ENCODE data around the gene SERPINF2.

Gene SERPINF2

GRCh38 chr17:1800240-1800639 lies 57.6 kb downstream of the SERPINF2 start:
- Mint-ChIP-seq H3K27me3 (no peaks in the 10 kb centered on the region), H3K27ac (no peak overlapping the region), H3K4me3 (no peak overlapping the region), H3K9me3 (no peaks in the 10 kb centered on the region), H3K4me1 (peaks cover 2% of the 10 kb centered on the region), H3K36me3 (ENCODE audit: low read depth) (peaks cover 23% of the 10 kb centered on the region)
- DNase-seq (no peak), ATAC-seq (no peak)

DNA sequence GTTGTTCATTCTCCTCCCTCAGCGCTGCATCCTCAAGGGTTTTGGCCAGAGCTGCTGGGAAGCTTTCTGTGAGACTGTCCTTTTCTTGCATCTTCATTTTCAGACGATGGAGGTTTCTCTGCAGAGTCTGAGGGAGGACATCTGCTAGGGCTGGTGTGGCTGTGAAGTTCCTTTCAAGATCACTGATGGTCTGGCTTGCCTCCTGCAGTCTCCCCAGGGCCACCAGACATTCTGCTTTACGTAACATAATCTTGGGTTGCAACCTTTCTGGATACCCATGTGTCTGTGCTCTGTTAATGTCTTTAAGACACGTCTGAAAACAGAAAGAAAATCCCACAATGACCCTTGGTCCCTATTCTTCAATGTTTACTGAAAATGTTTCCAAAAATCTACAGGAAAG lies 58.0 kb downstream of the SERPINF2 start:
- Mint-ChIP-seq H3K27ac (no peak overlapping the region), H3K36me3 (ENCODE audit: low read depth) (peaks cover 23% of the 10 kb centered on the region), H3K4me3 (no peak overlapping the region), H3K4me1 (peaks cover 2% of the 10 kb centered on the region), H3K27me3 (no peaks in the 10 kb centered on the region), H3K9me3 (no peaks in the 10 kb centered on the region)
- DNase-seq = no peak
- ATAC-seq = no peak

GRCh38 chr17:1802429-1802828 lies 59.8 kb downstream of the SERPINF2 start:
- DNase-seq = no peak
- H3K27ac Mint-ChIP-seq = no peak overlapping the region
- no peaks in the 10 kb centered on the region for H3K4me1 Mint-ChIP-seq
- no peak overlapping the region for H3K4me3 Mint-ChIP-seq
- H3K9me3 Mint-ChIP-seq = no peaks in the 10 kb centered on the region
- ATAC-seq = no peak
- no peaks in the 10 kb centered on the region for H3K27me3 Mint-ChIP-seq
- H3K36me3 Mint-ChIP-seq (ENCODE audit: low read depth) = peaks cover 19% of the 10 kb centered on the region

- H3K4me1 Mint-ChIP-seq = no peaks in the 10 kb centered on the region
- H3K4me3 Mint-ChIP-seq = no peak overlapping the region
- H3K27me3 Mint-ChIP-seq = no peaks in the 10 kb centered on the region
- ATAC-seq (no peak), DNase-seq (no peak)
- H3K9me3 Mint-ChIP-seq = no peaks in the 10 kb centered on the region
- H3K27ac Mint-ChIP-seq = no peak overlapping the region
- peaks cover 18% of the 10 kb centered on the region for H3K36me3 Mint-ChIP-seq (ENCODE audit: low read depth)
Measured at GRCh38 chr17:1803280-1803679, 60.6 kb downstream of the SERPINF2 start.

All from activated naive CD8-positive, alpha-beta T cell treated with anti-CD3 and anti-CD28 coated beads, Interleukin-2, amount 50 U/mL, for 24 hours (primary cell).